Measurements from ENCODE around the gene FOXF1. TPM values are rescaled to one million over a fixed set of nuclear protein-coding genes. Genes with fewer than 3 reads are reported as not detected.

FOXF1 gene
- total RNA-seq, 1 donor from 2014 or later, result not detected

- no peak for DNase-seq (ENCODE audit: extremely low spot score, unreplicated experiment)
- H3K4me1 Mint-ChIP-seq (ENCODE audit: unreplicated experiment), result no peaks in the 10 kb centered on the region
- no peaks in the 10 kb centered on the region for H3K9me3 Mint-ChIP-seq (ENCODE audit: unreplicated experiment)
- peaks cover 6% of the 10 kb centered on the region for H3K36me3 Mint-ChIP-seq (ENCODE audit: unreplicated experiment)
- H3K4me3 Mint-ChIP-seq (ENCODE audit: unreplicated experiment), result no peak overlapping the region
- TF ChIP-seq CTCF (IDR thresholded peaks at IDR 0.05), result no peak
- peaks cover 20% of the 10 kb centered on the region for H3K27me3 Mint-ChIP-seq (ENCODE audit: unreplicated experiment)
- no peak overlapping the region for H3K27ac Mint-ChIP-seq (ENCODE audit: unreplicated experiment)
Observed at GRCh38 chr16:86541560-86541959, 31.2 kb downstream of the FOXF1 start.

GRCh38 chr16:86542756-86543750 is 32.7 kb downstream of the FOXF1 start:
- DNase-seq (ENCODE audit: extremely low spot score, unreplicated experiment), result no peak
- Mint-ChIP-seq H3K27me3 (ENCODE audit: unreplicated experiment) (peaks cover 23% of the 10 kb centered on the region), H3K4me1 (ENCODE audit: unreplicated experiment) (no peaks in the 10 kb centered on the region), H3K4me3 (ENCODE audit: unreplicated experiment) (no peak overlapping the region), H3K36me3 (ENCODE audit: unreplicated experiment) (peaks cover 6% of the 10 kb centered on the region), H3K9me3 (ENCODE audit: unreplicated experiment) (no peaks in the 10 kb centered on the region), H3K27ac (ENCODE audit: unreplicated experiment) (no peak overlapping the region)
- TF ChIP-seq CTCF (IDR thresholded peaks at IDR 0.05), result no peak

GRCh38 chr16:86545481-86545880 is 35.2 kb downstream of the FOXF1 start:
- TF ChIP-seq CTCF (IDR thresholded peaks at IDR 0.05), result no peak
- no peak for DNase-seq (ENCODE audit: extremely low spot score, unreplicated experiment)
- Mint-ChIP-seq H3K27ac (ENCODE audit: unreplicated experiment) (no peak overlapping the region), H3K36me3 (ENCODE audit: unreplicated experiment) (peaks cover 7% of the 10 kb centered on the region), H3K9me3 (ENCODE audit: unreplicated experiment) (no peaks in the 10 kb centered on the region), H3K4me1 (ENCODE audit: unreplicated experiment) (no peaks in the 10 kb centered on the region), H3K4me3 (ENCODE audit: unreplicated experiment) (no peak overlapping the region), H3K27me3 (ENCODE audit: unreplicated experiment) (peaks cover 17% of the 10 kb centered on the region)

- DNase-seq (ENCODE audit: extremely low spot score, unreplicated experiment), result no peak
- Mint-ChIP-seq H3K36me3 (ENCODE audit: unreplicated experiment) (peaks cover 7% of the 10 kb centered on the region), H3K27ac (ENCODE audit: unreplicated experiment) (no peak overlapping the region), H3K4me1 (ENCODE audit: unreplicated experiment) (no peaks in the 10 kb centered on the region), H3K27me3 (ENCODE audit: unreplicated experiment) (peaks cover 17% of the 10 kb centered on the region), H3K4me3 (ENCODE audit: unreplicated experiment) (no peak overlapping the region), H3K9me3 (ENCODE audit: unreplicated experiment) (no peaks in the 10 kb centered on the region)
- TF ChIP-seq CTCF (IDR thresholded peaks at IDR 0.05), result no peak
Observed at GRCh38 chr16:86545954-86546637, 35.8 kb downstream of the FOXF1 start.

GRCh38 chr16:86546638-86547013 is 36.3 kb downstream of the FOXF1 start:
- Mint-ChIP-seq H3K4me3 (ENCODE audit: unreplicated experiment) (no peak overlapping the region), H3K27ac (ENCODE audit: unreplicated experiment) (no peak overlapping the region), H3K36me3 (ENCODE audit: unreplicated experiment) (peaks cover 7% of the 10 kb centered on the region), H3K4me1 (ENCODE audit: unreplicated experiment) (no peaks in the 10 kb centered on the region), H3K27me3 (ENCODE audit: unreplicated experiment) (peaks cover 21% of the 10 kb centered on the region), H3K9me3 (ENCODE audit: unreplicated experiment) (no peaks in the 10 kb centered on the region)
- TF ChIP-seq CTCF (IDR thresholded peaks at IDR 0.05), result no peak
- DNase-seq (ENCODE audit: extremely low spot score, unreplicated experiment), result no peak
